ENCODE results near the gene PPP2R2C. TPM values are rescaled to one million over a fixed set of nuclear protein-coding genes. Genes with fewer than 3 reads are reported as not detected.

PPP2R2C gene
- total RNA-seq, 3 donors from 2014 or later = 0.31 to 2.9 (median 0.41) TPM

DNA sequence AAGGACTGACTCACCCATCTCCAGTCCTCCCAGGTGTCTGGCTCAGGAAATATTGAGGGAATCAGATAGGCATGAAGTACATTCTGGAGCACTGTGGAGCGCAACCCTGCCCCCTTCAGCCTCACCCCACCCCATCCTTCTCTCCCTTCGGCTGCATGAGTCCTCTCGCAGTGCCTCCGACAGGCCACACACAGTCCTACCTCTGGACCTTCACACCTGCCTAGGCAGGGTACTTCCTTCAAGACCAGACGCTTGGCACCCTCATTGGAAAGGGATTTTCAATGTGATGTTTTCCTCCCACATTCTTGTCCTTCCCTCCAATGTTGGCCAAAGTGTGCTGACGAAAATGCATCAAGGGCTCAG, 26.8 kb upstream of the PPP2R2C start:
- ATAC-seq (no peak), DNase-seq (no peak)
- Histone ChIP-seq H3K36me3 (ENCODE audit: low read depth) (no peaks in the 10 kb centered on the region), H3K4me1 (ENCODE audit: low read depth) (no peaks in the 10 kb centered on the region), H3K9me3 (peaks cover 2% of the 10 kb centered on the region), H3K4me3 (no peak overlapping the region)
- no peak for TF ChIP-seq CTCF (IDR thresholded peaks at IDR 0.05)
- intact Hi-C loops (cut with DNase I, micrococcal nuclease) = no loop called here

DNA sequence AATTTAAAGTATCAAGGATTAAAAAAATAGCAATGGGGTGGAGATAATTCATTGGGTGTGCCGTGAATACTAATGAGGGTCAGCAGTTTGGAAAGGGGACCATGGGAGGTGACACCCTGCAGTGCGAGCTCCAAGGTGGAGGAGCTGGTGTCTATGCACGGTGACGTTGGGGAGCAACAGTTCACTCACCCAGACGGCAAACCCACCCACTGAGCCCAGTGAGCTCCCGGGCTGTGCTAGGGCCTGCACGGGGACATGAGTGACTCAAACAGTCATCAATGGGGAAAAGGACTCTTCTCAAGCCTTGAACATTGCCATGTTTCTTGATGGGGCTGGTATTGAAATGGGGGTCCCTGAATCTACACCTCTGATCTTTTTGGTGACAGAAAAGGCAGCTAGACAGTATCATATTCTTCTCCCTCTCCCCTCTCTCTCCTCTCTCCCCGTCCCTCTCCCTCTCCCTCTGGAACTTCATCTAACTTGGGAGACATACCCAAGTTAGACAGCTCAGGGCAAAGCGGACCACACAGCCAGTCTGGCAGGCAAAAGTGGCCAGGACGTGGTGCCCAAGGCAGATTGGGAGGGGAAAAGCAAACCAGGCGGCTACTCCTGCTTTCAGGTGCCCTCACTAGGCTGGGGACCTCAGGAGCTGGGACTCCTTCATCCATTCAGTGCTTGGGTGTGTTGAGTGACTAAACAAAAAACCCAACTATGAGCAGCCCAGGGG, 26.3 kb upstream of the PPP2R2C start:
- ATAC-seq (no peak), DNase-seq (no peak)
- Histone ChIP-seq H3K4me1 (ENCODE audit: low read depth) (no peaks in the 10 kb centered on the region), H3K36me3 (ENCODE audit: low read depth) (no peaks in the 10 kb centered on the region), H3K9me3 (no peaks in the 10 kb centered on the region), H3K4me3 (no peak overlapping the region)
- intact Hi-C loops (cut with DNase I, micrococcal nuclease) = no loop called here
- TF ChIP-seq CTCF (IDR thresholded peaks at IDR 0.05) = no peak

DNA sequence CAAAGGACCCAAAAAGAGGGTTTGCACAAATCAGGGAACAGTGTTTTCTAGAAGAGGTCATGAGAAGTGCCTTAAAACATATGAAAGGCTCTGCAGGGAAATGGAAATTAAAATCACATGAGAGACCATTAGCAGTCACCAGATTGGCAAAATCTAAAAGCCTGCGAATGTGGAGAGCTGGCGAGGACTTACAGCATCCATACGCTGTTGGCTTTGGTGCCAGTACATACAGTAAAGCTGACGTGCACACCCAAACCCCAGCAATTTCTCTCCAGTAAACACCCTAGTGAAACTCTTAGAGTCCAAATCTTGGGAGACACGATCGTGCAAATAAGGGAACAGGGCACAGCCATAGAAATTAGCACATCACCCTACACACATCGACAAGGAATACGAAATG, 25.4 kb upstream of the PPP2R2C start:
- no peaks in the 10 kb centered on the region for H3K9me3 ChIP-seq
- DNase-seq (no peak), ATAC-seq (no peak)
- intact Hi-C loops (cut with DNase I, micrococcal nuclease) = no loop called here
- no peak overlapping the region for H3K4me3 ChIP-seq
- no peaks in the 10 kb centered on the region for H3K4me1 ChIP-seq (ENCODE audit: low read depth)
- no peak for TF ChIP-seq CTCF (IDR thresholded peaks at IDR 0.05)
- H3K36me3 ChIP-seq (ENCODE audit: low read depth) = no peaks in the 10 kb centered on the region

GRCh38 chr4:6495736-6496135, 23.3 kb upstream of the PPP2R2C start:
- Histone ChIP-seq H3K4me3 (no peak overlapping the region), H3K4me1 (ENCODE audit: low read depth) (no peaks in the 10 kb centered on the region), H3K36me3 (ENCODE audit: low read depth) (no peaks in the 10 kb centered on the region), H3K9me3 (no peaks in the 10 kb centered on the region)
- DNase-seq = no peak
- intact Hi-C loops (cut with DNase I, micrococcal nuclease) = no loop called here
- ATAC-seq = no peak
- no peak for TF ChIP-seq CTCF (IDR thresholded peaks at IDR 0.05)

DNA sequence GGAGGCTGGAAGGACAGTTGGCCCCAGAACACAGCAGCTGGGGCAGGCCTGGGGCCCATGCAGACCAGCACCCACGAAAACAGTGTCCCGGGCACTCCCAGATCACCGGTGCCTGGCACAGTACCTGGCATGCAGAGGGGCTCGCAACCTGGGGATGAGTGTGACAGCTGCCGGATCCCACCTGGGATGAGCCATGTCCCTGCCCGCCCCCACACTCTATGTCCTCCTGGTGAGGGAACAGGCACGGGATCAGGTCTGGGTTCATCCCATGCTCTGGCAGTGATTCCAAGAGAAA, 22.8 kb upstream of the PPP2R2C start:
- H3K9me3 ChIP-seq = no peaks in the 10 kb centered on the region
- no peaks in the 10 kb centered on the region for H3K36me3 ChIP-seq (ENCODE audit: low read depth)
- intact Hi-C loops (cut with DNase I, micrococcal nuclease) = no loop called here
- H3K4me3 ChIP-seq = no peak overlapping the region
- DNase-seq = no peak
- no peaks in the 10 kb centered on the region for H3K4me1 ChIP-seq (ENCODE audit: low read depth)
- no peak for TF ChIP-seq CTCF (IDR thresholded peaks at IDR 0.05)
- ATAC-seq = no peak
